HG02981 (cell line): ENCODE data around the gene HDAC10.

ENCODE experiments used
- ATAC-seq: cut with Tn5 transposase; IDR thresholded peaks from one replicate; pipeline ENCODE4 v1.9.1; 2021; ENCODE audit warnings: mild to moderate bottlenecking, moderate library complexity; ENCODE audit not compliant: unreplicated experiment

Gene HDAC10, protein sequence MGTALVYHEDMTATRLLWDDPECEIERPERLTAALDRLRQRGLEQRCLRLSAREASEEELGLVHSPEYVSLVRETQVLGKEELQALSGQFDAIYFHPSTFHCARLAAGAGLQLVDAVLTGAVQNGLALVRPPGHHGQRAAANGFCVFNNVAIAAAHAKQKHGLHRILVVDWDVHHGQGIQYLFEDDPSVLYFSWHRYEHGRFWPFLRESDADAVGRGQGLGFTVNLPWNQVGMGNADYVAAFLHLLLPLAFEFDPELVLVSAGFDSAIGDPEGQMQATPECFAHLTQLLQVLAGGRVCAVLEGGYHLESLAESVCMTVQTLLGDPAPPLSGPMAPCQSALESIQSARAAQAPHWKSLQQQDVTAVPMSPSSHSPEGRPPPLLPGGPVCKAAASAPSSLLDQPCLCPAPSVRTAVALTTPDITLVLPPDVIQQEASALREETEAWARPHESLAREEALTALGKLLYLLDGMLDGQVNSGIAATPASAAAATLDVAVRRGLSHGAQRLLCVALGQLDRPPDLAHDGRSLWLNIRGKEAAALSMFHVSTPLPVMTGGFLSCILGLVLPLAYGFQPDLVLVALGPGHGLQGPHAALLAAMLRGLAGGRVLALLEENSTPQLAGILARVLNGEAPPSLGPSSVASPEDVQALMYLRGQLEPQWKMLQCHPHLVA

DNA sequence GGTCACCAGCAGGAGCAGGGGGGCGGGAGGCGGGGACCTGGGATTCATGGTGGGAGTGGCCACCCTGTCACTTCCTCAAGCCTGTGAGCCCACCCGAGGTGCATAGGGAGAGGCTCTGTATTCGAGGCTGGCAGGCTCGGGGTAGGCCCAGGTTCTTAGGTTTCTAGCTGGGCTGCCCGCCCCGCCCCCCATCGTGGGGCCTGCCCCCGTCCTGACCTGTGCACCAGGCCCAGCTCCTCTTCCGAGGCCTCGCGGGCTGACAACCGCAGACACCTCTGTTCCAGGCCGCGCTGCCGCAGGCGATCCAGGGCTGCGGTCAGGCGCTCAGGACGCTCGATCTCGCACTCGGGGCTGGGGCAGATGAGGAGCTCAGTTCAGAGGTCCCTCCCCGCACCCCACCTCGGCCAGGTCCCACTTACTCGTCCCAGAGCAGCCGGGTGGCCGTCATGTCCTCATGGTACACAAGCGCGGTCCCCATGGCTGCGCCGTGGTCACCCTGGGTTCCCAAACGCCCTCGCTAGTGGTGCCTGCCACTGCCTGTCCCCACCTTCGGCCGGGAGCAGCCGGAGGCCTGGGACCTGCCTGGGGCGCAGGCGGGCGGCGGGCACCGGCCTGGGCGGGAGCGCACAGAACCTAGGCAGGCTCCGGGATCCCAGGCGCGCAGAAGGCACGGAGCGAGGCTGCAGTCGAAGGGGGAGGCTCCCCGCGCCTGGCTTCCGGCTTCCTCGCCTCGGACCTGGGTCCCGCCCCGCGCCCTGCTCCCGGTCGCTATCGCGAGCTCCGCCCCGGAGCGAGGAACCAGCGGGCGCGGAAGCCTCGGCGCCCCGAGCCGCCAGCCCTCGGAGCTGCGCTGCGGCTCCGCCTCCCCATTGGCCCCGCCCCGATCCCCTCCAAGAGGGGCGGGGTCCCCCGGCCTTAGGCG lies at the start of gene HDAC10:
Gene HDAC10 (minus strand): TSS at position 711 of the 922 bp plus-strand sequence. CDS start 233 bp downstream, at position 478.
- ATAC-seq, result peak; percentile 57

DNA sequence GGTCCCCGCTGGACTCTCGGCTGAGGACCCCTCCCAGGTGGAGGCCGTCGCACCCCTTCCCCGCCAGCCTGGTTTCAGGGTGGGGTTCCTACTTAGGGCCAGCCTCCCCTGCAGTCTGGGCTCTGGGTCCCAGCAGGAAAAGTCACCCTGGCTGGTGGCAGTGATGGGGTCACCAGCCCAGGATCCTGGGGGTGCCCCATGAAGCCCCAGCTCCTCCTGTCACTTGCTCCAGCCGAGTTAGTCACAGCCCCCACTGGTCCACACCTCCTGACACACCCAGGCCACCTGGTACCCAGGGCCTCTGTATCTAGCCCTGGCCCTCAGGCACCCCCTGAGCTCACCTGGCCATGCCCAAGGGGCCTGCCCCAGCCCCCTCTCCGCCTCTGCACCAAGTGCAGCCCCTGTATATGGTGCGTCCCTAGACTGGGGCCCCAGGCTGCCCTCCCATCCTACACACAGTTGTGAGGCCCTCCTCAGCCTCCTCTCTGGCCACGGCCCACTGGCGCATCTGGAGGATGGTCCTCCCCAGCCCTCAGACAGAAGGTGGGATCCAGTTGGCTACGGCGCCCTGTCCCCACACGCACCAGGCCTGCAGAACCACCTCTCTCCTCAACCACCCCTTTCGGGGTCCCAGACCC lies 49.7 kb upstream of the HDAC10 start:
- ATAC-seq, result no peak

GRCh38 chr22:50299785-50300619 lies 48.9 kb upstream of the HDAC10 start:
- ATAC-seq, result no peak

DNA sequence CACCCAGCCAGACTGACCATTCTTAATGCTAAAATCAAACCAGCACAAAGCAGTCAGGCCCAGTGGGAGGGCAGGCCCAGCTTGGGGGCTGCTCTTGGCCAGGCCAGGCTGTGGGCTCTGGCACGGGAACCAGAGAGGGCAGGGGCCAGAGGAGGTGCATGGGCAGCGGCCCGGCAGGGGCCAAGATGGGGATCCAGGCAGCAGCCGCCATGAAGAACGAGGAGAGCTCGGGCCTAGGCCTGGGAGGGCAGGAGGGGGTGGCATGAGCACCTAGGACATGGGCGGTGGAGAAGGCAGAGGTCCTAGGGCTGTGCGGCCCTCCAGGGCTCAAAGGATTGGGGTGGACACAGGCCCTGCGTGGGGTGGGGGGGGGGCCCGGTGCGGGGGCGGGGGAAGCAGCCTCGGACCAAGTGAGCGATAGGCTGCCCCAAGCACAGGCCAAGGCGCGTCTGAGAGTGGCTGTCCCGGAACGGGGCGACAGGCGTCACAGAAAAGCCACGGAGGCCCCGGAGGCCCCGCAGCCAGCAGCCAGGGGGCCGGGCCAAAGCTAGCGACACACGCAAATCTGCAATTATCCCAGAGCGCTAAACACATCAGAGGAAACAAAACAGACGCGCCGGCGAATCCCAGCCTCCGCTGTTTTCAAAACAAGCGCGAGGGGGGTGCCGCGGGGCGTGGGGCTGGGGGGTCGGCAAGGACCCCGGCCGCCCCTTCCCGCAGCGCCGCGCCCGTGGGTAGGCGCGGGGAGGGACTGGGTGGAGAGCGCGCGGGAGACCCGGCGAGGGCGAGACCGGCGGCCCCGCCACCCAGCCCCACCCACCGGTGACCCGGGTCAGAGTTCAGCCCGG lies 48.1 kb upstream of the HDAC10 start:
- no peak for ATAC-seq

- ATAC-seq, result no peak
These were observed 47.2 kb upstream of the HDAC10 start for GRCh38 chr22:50298266-50298637.

DNA sequence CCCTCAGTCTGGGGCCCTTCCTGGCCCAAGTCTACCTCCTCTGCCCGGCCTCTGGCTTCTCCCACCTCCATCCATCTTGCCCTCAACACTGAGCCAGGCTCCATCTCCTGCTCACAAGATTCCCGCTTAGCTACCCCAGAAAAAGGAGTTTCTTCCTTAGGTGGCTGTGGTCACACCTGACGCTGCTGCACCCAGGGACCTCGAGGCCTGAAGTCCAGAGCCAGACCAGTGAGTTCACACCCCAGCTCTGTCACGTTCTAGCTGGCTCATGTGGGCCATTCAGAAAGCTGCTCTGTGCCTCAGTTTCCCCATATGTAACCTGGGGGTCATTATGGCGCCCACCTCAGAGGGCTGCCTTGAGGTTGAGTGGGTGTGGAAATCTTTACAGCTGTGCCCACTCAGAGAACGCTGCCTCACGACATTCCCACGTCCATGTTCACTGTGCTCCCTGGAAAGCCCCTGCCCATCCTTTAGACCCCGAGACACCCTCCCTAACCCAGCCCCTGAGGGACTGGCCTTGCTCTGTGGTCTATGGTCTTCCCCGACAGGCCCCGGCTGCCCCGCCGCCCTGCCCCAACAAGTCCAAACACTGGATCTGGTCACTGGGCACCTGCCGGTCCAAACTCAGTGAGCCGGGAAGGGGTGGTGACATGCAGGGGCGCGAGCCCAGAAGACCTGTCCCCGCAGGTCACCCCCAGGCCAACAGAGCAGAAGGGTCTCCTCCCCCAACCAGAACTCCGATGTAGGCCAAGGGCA lies 46.6 kb upstream of the HDAC10 start:
- ATAC-seq, result no peak

- no peak for ATAC-seq
These were observed 45.8 kb upstream of the HDAC10 start for GRCh38 chr22:50296658-50297490.

DNA sequence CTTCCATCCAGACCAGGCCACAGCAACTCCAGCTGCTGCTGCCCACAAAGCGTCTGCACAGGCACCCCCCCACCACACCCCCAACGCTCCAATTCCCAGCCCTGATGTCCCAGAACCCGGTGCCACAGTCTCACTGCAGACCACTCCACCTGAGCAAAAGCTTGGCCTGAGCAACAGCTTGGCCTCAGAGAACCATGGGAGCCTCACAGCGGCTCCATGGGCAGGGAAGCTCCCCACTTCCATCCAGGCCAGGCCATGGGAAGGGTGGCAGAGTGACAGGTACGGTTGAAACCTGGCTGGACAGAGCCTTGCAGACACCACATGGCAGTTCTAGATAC lies 43.2 kb upstream of the HDAC10 start:
- no peak for ATAC-seq

- no peak for ATAC-seq
These were observed 42.6 kb upstream of the HDAC10 start for GRCh38 chr22:50293441-50294318.

GRCh38 chr22:50292643-50293440 lies 41.8 kb upstream of the HDAC10 start:
- ATAC-seq, result no peak

GRCh38 chr22:50289942-50290630 lies 39.0 kb upstream of the HDAC10 start:
- no peak for ATAC-seq

DNA sequence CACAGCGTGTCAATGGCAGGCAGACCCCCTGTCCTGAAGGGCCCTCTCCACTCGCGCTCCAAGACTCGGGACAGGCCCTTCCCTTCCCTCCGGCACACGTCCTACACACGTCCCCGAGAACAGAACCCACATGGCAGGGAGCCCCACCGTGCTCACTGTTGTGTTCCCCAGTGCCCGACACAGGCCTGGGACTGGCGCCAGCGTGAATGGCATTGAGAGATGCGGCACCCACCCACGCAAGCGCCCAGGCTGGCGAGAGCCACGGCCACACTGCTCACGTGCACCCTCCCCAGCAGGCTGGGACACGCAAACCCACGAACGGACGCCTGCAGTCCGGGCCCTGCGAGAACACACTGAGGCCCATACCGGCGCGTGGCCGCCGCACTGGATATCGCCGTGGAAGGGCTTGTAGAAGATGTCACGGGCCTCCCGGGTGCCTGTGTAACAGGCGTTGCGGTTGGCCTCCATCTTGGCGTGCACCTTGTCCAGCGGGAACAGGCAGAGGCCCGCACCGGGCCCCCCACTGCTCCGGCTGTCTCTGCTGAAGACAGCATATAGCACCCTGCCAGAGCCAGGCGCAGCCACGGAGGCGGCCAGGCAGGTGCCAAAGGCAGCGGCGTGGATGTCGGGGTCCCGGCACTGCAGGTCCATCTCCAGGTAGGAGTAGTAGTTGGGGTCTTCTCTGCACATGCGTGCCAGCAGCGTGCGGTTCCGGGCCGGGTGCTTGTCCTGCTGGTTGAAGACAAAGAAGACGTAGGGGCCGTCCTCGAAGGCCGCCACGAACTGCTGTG lies 38.3 kb upstream of the HDAC10 start:
- no peak for ATAC-seq

DNA sequence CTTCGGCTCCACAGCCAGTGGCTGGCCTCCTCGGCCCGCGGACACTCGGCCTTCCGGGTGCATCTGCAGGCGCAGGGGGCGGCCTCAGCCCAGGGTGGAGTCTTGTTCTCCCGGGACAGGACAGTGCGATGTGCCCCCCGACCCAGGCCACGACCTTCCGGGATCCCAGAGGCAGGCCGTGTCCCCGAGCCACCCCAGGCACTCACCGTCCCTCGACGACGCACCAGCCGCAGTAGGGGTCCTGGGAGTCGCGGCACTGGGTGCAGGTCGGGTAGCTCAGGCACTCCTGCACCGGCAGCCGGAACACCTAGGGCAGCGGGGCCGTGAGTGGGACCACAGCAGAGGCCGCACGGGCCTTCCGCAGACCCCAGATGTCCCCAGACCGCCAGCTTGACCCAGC lies 36.7 kb upstream of the HDAC10 start:
- no peak for ATAC-seq

DNA sequence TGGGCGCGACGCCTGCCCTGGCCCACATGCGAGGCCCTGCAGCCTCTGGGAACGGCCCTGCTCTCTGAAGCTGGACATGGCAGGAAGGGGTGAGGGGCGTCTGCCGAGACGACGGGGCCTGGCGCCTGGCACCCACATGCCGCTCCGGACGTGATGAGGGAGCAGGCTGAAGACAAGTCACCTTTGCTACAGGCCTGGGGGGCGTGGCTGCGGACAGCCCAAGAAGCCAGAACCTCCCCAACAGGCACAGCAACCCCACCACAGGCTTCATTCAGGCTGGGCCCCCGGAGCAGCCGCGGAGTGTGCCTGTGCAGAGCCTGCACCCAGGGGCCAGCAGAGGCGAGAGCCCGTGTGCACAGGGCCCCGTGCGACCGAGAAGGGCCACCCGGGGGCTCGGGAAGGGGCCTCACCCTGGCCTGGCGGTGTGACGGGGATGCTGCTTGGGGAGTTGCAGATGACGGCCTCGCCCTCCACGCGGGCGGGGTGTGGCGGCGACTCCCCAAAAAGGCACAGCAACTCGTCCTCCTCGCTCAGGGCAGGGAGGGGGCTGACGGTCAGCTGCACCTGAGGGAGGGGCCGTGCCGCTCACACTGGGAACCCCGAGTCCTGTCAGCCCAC lies 35.7 kb upstream of the HDAC10 start:
- no peak for ATAC-seq
